ENCODE results near the gene CEP55. TPM values are rescaled to one million over a fixed set of nuclear protein-coding genes. Genes with fewer than 3 reads are reported as not detected.

Gene CEP55
- total and polyA plus RNA-seq, 4 donors, result under 0.01 to 4.1 (median 0.46) TPM

DNA sequence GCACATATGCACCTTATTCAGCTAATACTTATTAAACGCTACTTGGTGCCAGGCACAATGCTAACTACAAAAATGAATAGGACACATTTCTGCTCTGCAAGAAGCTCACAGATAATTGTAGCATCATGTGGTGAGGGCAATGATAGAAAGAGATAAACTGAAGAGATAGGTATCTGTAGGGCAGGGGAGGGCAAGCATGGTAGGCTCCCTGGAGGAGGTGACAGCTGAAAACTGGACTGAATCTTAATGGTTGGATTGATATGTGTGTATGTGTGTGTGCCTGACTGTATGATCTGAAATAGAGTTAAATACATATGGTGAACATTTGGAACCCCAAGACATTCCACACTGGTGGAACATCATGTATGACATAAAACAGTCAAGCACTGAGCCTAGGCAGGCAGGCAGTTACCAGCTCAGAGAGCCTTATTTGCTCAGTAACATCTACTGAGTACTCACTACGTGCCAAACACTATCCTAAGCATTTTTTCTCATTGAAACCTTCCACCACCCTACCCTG, 4.8 kb upstream of the CEP55 start:
- H3K27me3 ChIP-seq (ENCODE audit: control insufficient read depth in 4 of 4, insufficient read depth in 4 of 4, low read length in 3 of 4), result no peaks in the 10 kb centered on the region
- DNase-seq (ENCODE audit: low spot score), result no peak
- H3K27ac ChIP-seq (ENCODE audit: low read depth in 1 of 2, low read length in 2 of 2), result no peak overlapping the region
- H3K9ac ChIP-seq (ENCODE audit: low read depth in 1 of 2, low read length in 2 of 2), result no peak overlapping the region
- no peaks in the 10 kb centered on the region for H3K36me3 ChIP-seq (ENCODE audit: control insufficient read depth in 4 of 4, insufficient read depth in 3 of 4, low read depth in 1 of 4, low read length in 3 of 4)
- TF ChIP-seq, protein P1, sequence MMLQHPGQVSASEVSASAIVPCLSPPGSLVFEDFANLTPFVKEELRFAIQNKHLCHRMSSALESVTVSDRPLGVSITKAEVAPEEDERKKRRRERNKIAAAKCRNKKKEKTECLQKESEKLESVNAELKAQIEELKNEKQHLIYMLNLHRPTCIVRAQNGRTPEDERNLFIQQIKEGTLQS (IDR thresholded peaks at IDR 0.05), result no peak
- TF ChIP-seq SP1 (IDR thresholded peaks at IDR 0.05), result no peak
- TF ChIP-seq YY1 (IDR thresholded peaks at IDR 0.05), result no peak
- no peak for TF ChIP-seq JUND (IDR thresholded peaks at IDR 0.05)
- TF ChIP-seq HNF4A (conservative IDR thresholded peaks at IDR 0.05), result no peak
- no peak for TF ChIP-seq NR2F2 (IDR thresholded peaks at IDR 0.05)
- TF ChIP-seq GABPA (IDR thresholded peaks at IDR 0.05 in 1 of 2, conservative IDR thresholded peaks at IDR 0.05 in 1 of 2), result no peak
- TF ChIP-seq HNF4G (IDR thresholded peaks at IDR 0.05), result no peak
- TF ChIP-seq, protein P2, sequence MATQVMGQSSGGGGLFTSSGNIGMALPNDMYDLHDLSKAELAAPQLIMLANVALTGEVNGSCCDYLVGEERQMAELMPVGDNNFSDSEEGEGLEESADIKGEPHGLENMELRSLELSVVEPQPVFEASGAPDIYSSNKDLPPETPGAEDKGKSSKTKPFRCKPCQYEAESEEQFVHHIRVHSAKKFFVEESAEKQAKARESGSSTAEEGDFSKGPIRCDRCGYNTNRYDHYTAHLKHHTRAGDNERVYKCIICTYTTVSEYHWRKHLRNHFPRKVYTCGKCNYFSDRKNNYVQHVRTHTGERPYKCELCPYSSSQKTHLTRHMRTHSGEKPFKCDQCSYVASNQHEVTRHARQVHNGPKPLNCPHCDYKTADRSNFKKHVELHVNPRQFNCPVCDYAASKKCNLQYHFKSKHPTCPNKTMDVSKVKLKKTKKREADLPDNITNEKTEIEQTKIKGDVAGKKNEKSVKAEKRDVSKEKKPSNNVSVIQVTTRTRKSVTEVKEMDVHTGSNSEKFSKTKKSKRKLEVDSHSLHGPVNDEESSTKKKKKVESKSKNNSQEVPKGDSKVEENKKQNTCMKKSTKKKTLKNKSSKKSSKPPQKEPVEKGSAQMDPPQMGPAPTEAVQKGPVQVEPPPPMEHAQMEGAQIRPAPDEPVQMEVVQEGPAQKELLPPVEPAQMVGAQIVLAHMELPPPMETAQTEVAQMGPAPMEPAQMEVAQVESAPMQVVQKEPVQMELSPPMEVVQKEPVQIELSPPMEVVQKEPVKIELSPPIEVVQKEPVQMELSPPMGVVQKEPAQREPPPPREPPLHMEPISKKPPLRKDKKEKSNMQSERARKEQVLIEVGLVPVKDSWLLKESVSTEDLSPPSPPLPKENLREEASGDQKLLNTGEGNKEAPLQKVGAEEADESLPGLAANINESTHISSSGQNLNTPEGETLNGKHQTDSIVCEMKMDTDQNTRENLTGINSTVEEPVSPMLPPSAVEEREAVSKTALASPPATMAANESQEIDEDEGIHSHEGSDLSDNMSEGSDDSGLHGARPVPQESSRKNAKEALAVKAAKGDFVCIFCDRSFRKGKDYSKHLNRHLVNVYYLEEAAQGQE (IDR thresholded peaks at IDR 0.05), result no peak
- TF ChIP-seq TAF1 (conservative IDR thresholded peaks at IDR 0.05), result no peak
- TF ChIP-seq, protein P3, sequence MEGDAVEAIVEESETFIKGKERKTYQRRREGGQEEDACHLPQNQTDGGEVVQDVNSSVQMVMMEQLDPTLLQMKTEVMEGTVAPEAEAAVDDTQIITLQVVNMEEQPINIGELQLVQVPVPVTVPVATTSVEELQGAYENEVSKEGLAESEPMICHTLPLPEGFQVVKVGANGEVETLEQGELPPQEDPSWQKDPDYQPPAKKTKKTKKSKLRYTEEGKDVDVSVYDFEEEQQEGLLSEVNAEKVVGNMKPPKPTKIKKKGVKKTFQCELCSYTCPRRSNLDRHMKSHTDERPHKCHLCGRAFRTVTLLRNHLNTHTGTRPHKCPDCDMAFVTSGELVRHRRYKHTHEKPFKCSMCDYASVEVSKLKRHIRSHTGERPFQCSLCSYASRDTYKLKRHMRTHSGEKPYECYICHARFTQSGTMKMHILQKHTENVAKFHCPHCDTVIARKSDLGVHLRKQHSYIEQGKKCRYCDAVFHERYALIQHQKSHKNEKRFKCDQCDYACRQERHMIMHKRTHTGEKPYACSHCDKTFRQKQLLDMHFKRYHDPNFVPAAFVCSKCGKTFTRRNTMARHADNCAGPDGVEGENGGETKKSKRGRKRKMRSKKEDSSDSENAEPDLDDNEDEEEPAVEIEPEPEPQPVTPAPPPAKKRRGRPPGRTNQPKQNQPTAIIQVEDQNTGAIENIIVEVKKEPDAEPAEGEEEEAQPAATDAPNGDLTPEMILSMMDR (IDR thresholded peaks at IDR 0.05; ENCODE audit: low read depth, low read length, missing input control), result no peak
- TF ChIP-seq EGR1 (IDR thresholded peaks at IDR 0.05; ENCODE audit: low read depth in 2 of 2), result no peak
- no peak for TF ChIP-seq FOXA2 (IDR thresholded peaks at IDR 0.05)
- TF ChIP-seq, protein P4, sequence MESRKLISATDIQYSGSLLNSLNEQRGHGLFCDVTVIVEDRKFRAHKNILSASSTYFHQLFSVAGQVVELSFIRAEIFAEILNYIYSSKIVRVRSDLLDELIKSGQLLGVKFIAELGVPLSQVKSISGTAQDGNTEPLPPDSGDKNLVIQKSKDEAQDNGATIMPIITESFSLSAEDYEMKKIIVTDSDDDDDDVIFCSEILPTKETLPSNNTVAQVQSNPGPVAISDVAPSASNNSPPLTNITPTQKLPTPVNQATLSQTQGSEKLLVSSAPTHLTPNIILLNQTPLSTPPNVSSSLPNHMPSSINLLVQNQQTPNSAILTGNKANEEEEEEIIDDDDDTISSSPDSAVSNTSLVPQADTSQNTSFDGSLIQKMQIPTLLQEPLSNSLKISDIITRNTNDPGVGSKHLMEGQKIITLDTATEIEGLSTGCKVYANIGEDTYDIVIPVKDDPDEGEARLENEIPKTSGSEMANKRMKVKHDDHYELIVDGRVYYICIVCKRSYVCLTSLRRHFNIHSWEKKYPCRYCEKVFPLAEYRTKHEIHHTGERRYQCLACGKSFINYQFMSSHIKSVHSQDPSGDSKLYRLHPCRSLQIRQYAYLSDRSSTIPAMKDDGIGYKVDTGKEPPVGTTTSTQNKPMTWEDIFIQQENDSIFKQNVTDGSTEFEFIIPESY (IDR thresholded peaks at IDR 0.05), result no peak
- TF ChIP-seq RXRA (IDR thresholded peaks at IDR 0.05), result no peak
- TF ChIP-seq FOXA1 (IDR thresholded peaks at IDR 0.05), result no peak
- TF ChIP-seq, protein P5, sequence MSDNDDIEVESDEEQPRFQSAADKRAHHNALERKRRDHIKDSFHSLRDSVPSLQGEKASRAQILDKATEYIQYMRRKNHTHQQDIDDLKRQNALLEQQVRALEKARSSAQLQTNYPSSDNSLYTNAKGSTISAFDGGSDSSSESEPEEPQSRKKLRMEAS (IDR thresholded peaks at IDR 0.05), result no peak
- TF ChIP-seq RAD21 (IDR thresholded peaks at IDR 0.05), result no peak
- 82% methylated on average over 2 of the region's 2 CpGs for WGBS
- H3K9me3 ChIP-seq (ENCODE audit: control insufficient read depth in 4 of 4, low read length in 3 of 4), result no peaks in the 10 kb centered on the region
- peaks cover 2 to 11% (median 6%) of the 10 kb centered on the region in 4 donors for H3K4me1 ChIP-seq (ENCODE audit: control insufficient read depth in 4 of 4, insufficient read depth in 4 of 4, low read length in 3 of 4)
- no peak overlapping the region for H3K4me3 ChIP-seq (ENCODE audit: low read depth in 1 of 3, low read length in 3 of 3)
